Pancreas (tissue), 10 donors: Measurements from ENCODE around the gene ALPL. TPM values are rescaled to one million over a fixed set of nuclear protein-coding genes. Genes with fewer than 3 reads are reported as not detected.

ENCODE experiments used
- ATAC-seq, 4 donors: fragments of 200-7000 bp; cut with Tn5 transposase; one replicate each; pipeline versions ENCODE4 v1.8.0 to v1.9.1; 2020; ENCODE audit warnings: mild to moderate bottlenecking in 4 of 4, moderate library complexity in 4 of 4
- DNase-seq, 6 donors: peaks; one replicate each; pipeline ENCODE4 v3.0.0-alpha.2; 2020
- FAIRE-seq: peaks from 2 replicates; lab custom pipeline; 2012; peaks lifted over from hg19 to GRCh38; lab: Jason Lieb, UNC
- H3K27ac ChIP-seq, 4 donors: fragments of 200-600 bp; sonication (generic); 1 replicate in 3 of 4; 2 replicates in 1 of 4; pipeline versions ENCODE4 v1.5.0 to v1.8.0; 2020
- H3K27me3 ChIP-seq, 4 donors: fragments of 200-600 bp; one replicate each; pipeline ENCODE4 v1.8.0; 2021
- H3K36me3 ChIP-seq, 3 donors: fragments of 200-600 bp; sonication (generic) in 1 of 3; one replicate each; pipeline versions ENCODE4 v1.5.0 to v1.8.0; 2020 to 2021
- H3K4me1 ChIP-seq, 3 donors: fragments of 200-600 bp; one replicate each; pipeline ENCODE4 v1.8.0; 2021
- H3K4me3 ChIP-seq, 4 donors: fragments of 200-600 bp; sonication (generic) in 2 of 4; one replicate each; pipeline versions ENCODE4 v1.5.0 to v1.8.0; 2020 to 2021
- H3K9me3 ChIP-seq, 4 donors: fragments of 200-600 bp; one replicate each; pipeline ENCODE4 v1.8.0; 2021
- CTCF ChIP-seq, 4 donors: fragments of 200-600 bp; sonication (generic) in 3 of 4; IDR thresholded peaks; one replicate each; pipeline versions ENCODE4 v1.5.0 to v1.8.0; 2021; ENCODE audit warnings: antibody characterized with exemption in 4 of 4
- WGBS, 2 donors: extraction: QIAGEN DNeasy Blood & Tissue Kit; methylation state at CpG; one replicate each; pipeline ENCODE4 v1.1.7; 2013; 5-methylcytosine and 5-hydroxymethylcytosine counted together
- intact Hi-C, 3 donors: fragments of 100-400 bp; cut with DNase I; formaldehyde crosslinking; loops; one replicate each; pipeline versions ENCODE4 v1.11.1 to v1.14.2; 2022
- polyA plus RNA-seq, 2 donors: library from polyadenylated mRNA; stranded (reverse); fragments of 200-250 nt; gene quantifications; one replicate each; pipeline ENCODE4 v1.2.3, GENCODE V29; 2013
- total RNA-seq, 6 donors: library from RNA; stranded (reverse); fragmentation: NEBNext Ultra II Directional in 4 of 6; extraction: Animal tissue kit (Norgen Biotek cat#: 25700) in 4 of 6; gene quantifications; one replicate each; pipeline versions ENCODE4 v1.2.1 to v1.2.4, GENCODE V29; 2021 to 2023
- donor health status: healthy with polysubstance abuse.
- donor health status: DM: no; HTN: no; CAD: no; lungs with moderate emphysema.
- donor health status: DM: no; HTN: no; CAD: no.
- donor health status: control.
- donor health status: control.
- donor health status: Bipolar disorder and iron deficiency.
- donor health status: DM: yes; HTN: yes; CAD: no.
- donor health status: DM: no; HTN: no; CAD: no.
- donor health status: DM: no; HTN: no; CAD: no.
- donor health status: DM: yes; HTN: yes; CAD: no.

ALPL gene
- total and polyA plus RNA-seq, 8 donors, result 0.63 to 6.7 (median 3.0) TPM

- H3K27ac ChIP-seq, result no peak overlapping the region
- WGBS, 2 donors, result 47 to 58% methylated on average over 8 of the region's 8 CpGs
- H3K36me3 ChIP-seq, result no peaks in the 10 kb centered on the region
- ATAC-seq (no peak), FAIRE-seq (no peak), DNase-seq (no peak)
- H3K27me3 ChIP-seq, result no peaks in the 10 kb centered on the region
- TF ChIP-seq CTCF (IDR thresholded peaks at IDR 0.05), result no peak
- H3K4me1 ChIP-seq, result no peaks in the 10 kb centered on the region
- no peak overlapping the region for H3K4me3 ChIP-seq
- intact Hi-C loops, result no loop called here
- H3K9me3 ChIP-seq, result no peaks in the 10 kb centered on the region
Measured at GRCh38 chr1:21491488-21492355, 17.5 kb upstream of the ALPL start.

GRCh38 chr1:21492356-21492625, 16.9 kb upstream of the ALPL start:
- WGBS, 2 donors, result 53 to 56% methylated on average over 4 of the region's 4 CpGs
- Histone ChIP-seq H3K9me3 (no peaks in the 10 kb centered on the region), H3K4me3 (no peak overlapping the region), H3K27me3 (no peaks in the 10 kb centered on the region), H3K36me3 (no peaks in the 10 kb centered on the region), H3K27ac (no peak overlapping the region), H3K4me1 (no peaks in the 10 kb centered on the region)
- no peak for TF ChIP-seq CTCF (IDR thresholded peaks at IDR 0.05)
- ATAC-seq (no peak), DNase-seq (no peak), FAIRE-seq (no peak)
- intact Hi-C loops, result no loop called here

- whole genome bisulfite sequencing, 2 donors, result 56 to 58% methylated on average over 6 of the region's 6 CpGs
- ATAC-seq (no peak), FAIRE-seq (no peak), DNase-seq (no peak)
- Histone ChIP-seq H3K9me3 (no peaks in the 10 kb centered on the region), H3K27ac (no peak overlapping the region), H3K36me3 (no peaks in the 10 kb centered on the region), H3K4me3 (no peak overlapping the region), H3K4me1 (no peaks in the 10 kb centered on the region), H3K27me3 (no peaks in the 10 kb centered on the region)
- intact Hi-C loops, result no loop called here
- TF ChIP-seq CTCF (IDR thresholded peaks at IDR 0.05), result no peak
Measured at GRCh38 chr1:21494196-21494595, 15.0 kb upstream of the ALPL start.

GRCh38 chr1:21495225-21495820, 13.9 kb upstream of the ALPL start:
- Histone ChIP-seq H3K27ac (no peak overlapping the region), H3K27me3 (no peaks in the 10 kb centered on the region), H3K4me1 (no peaks in the 10 kb centered on the region), H3K36me3 (no peaks in the 10 kb centered on the region), H3K9me3 (no peaks in the 10 kb centered on the region), H3K4me3 (no peak overlapping the region)
- TF ChIP-seq CTCF (IDR thresholded peaks at IDR 0.05), result no peak
- DNase-seq, result no peak
- 88% methylated on average over 7 of the region's 7 CpGs for WGBS, 2 donors
- no peak for FAIRE-seq
- intact Hi-C loops, result no loop called here
- no peak for ATAC-seq

GRCh38 chr1:21496063-21496462, 13.2 kb upstream of the ALPL start:
- H3K4me1 ChIP-seq, result no peaks in the 10 kb centered on the region

More at GRCh38 chr1:21496063-21496462, 13.2 kb upstream of the ALPL start:
- H3K27ac ChIP-seq, result no peak overlapping the region
- TF ChIP-seq CTCF (IDR thresholded peaks at IDR 0.05), result no peak
- no peaks in the 10 kb centered on the region for H3K27me3 ChIP-seq
- no peak overlapping the region for H3K4me3 ChIP-seq
- WGBS, 2 donors, result 89 to 90% methylated on average over 1 of the region's 1 CpG
- FAIRE-seq (no peak), DNase-seq (no peak), ATAC-seq (no peak)
- H3K36me3 ChIP-seq, result no peaks in the 10 kb centered on the region
- H3K9me3 ChIP-seq, result no peaks in the 10 kb centered on the region
- intact Hi-C loops, result no loop called here
